Embryonic facial prominence (tissue), 1 donor: Measurements from ENCODE around the gene POC1B.

Source experiments
- DNase-seq: peaks from one replicate; pipeline ENCODE4 v3.0.0-alpha.2; 2016; ENCODE audit errors: extremely low spot score

POC1B gene

DNA sequence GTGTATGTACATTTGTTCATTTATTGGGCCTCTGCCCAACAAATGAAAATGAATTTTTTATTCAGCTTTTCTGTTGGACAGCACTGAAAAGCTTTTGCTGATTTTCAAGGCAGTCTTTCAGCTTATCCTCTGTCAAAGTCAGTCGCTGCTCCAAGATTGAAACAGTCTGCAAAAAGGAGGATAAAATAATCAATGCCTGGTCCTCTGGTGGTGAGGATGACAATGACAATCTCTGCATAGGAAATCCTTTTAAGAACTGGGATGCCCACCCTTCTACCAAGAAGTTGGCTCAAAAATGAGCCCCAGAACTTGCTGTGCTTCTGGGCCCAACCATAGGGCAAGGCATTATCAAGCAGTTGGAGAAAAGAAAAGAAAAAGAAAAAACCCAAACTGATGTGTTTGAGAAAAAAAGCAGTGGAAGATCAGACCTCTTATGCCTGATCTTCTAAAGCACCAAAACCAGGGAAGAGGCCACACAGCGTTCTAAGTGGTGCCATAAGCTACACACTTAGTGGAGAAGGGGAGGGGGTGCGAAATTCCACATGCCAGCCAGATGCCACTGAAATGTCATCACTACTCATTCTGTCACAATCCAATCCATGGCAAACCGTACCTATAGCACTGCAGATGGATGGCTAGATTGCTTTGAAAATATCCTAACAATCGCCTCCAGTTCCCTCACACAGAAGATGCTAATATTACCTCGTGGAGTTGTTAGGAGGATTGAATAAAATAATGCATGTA is 104.6 kb downstream of the POC1B start:
- no peak for DNase-seq

- no peak for DNase-seq
These were observed 107.5 kb downstream of the POC1B start for GRCh38 chr12:89418228-89418910.

DNA sequence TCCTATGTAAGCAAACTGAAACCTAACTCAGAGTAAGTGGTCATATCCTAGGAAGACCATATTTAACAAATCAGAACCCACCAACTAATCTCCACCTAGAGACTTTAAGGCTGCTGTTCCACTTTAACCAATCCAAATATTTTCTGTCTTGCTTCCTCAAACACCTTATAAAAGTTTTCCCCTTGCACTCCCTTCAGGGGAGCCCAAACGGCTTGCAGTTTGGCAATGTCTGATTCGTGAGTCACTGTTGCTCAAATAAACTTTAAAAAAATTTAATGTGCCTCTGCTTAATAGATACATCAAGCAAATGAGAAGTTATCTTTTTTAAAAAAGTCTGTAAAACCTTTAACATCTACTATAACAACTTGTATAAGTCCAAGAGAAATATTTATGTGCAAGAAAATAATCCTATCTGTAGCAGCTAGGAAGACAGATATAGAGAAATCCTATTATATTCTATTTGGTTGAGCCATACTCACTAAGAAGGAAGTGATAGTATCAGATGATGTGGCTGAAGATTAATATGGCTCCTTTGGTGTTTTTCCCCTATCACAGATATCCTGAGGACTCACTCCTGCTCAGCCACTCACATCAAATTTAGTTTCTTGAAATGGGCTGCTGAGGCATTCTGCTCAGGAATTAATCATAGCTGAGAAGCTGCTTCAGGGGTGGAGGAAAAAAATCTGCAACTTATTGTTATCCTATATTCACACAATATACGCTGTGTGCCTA is 108.4 kb downstream of the POC1B start:
- no peak for DNase-seq

GRCh38 chr12:89416049-89416792 is 109.6 kb downstream of the POC1B start:
- no peak for DNase-seq

GRCh38 chr12:89414851-89415250 is 111.0 kb downstream of the POC1B start:
- DNase-seq = no peak

DNA sequence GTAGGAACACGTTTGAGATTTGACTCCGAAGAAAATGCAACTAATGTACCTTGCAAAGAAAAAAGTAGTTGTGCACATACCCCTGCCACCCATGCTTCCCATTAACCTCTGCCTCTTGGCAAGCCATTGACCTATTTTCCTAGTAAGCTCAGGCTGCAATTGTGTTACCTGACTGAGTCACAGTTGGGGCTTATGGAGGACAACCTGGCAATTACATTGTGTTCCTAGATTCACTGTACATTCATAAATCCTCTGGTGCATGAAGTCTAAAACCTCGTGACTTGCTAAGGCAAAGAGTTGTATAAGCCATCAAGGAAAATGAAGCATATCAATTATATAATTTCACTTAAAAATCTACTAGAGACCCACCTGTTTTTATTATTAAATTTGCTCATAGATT is 111.5 kb downstream of the POC1B start:
- DNase-seq = no peak

DNA sequence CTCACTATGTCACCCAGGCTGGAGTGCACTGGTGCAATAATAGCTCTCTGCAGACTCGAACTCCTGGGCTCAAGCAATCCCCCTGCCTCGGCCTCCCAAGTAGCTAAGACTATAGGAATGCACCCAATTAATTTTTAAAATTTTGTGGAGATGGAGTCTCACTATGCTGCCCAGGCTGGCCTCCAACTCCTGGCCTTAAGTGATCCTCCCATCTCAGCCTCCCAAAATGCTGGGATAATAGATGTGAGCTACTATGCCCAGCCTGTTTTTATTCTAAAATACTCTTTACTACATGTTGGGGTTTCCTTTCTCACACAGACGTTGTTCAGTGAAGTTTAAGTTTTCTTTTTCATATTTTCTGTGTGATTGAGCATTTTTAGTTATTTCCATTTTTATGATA is 112.6 kb downstream of the POC1B start:
- no peak for DNase-seq

GRCh38 chr12:89412665-89413064 is 113.2 kb downstream of the POC1B start:
- DNase-seq = no peak

GRCh38 chr12:89411846-89412245 is 114.0 kb downstream of the POC1B start:
- DNase-seq = no peak

- no peak for DNase-seq
These were observed 114.6 kb downstream of the POC1B start for GRCh38 chr12:89411234-89411633.

DNA sequence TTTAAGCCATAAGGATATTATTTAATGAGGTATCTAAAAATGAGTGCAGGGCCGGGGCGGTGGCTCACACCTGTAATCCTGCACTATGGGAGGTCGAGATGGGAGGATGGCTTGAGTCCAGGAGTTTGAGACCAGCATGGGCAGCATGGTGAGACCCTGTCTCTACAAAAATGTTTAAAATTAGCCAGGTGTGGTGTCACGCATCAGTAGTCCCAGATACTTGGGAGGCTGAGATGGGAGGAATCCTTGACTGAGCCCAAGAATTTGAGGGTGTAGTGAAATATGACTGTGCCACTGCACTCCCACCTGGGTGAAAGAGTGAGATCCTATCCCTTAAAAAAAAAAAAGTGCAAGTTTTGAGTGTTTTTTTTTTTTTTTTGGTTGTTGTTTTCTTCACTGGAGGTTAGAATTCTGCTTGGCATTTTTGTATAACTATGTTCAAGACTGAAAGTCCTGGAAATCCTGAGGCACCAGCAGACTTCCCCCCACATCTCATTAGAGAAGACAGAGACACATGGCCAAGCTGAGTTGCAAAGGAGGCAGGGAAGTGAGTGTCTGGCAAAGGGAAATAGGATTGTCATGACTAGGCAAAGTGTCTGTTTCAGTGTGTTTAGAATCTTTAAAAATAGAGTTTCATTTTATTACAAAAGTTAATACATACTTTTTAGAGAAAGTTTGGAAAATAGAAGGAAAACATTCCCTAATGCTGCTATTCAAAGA is 120.1 kb downstream of the POC1B start:
- DNase-seq = no peak

GRCh38 chr12:89401433-89402058 is 124.3 kb downstream of the POC1B start:
- no peak for DNase-seq

GRCh38 chr12:89400415-89400814 is 125.4 kb downstream of the POC1B start:
- no peak for DNase-seq

- DNase-seq = no peak
These were observed 130.1 kb downstream of the POC1B start for GRCh38 chr12:89395712-89396111.

DNA sequence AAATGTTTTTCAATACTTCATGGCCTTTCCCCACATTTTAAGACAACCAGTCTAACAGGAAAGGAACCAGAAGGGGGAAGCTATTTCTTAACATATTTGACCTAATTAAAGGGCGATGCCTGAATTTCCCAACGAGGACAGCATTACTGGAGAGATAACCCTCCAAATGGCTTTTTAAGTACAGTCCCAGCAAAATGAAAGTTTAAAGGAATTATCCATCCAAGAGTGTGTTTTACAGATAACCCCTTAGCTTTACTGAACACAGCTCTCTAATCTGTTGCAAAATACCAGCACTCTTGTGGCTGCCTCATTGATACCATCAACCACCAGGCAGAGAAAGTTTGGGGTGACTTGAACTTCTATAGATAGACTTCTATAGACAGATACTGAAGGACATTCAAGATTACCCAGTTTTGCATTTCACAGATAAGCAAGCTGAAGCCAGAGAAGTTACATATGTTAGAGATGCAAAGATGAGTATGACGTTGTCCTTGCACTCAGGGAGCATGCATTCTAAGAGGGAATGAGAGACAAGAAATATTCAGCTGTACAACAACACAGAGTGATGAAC is 132.2 kb downstream of the POC1B start:
- DNase-seq = no peak

- DNase-seq = no peak
These were observed 133.5 kb downstream of the POC1B start for GRCh38 chr12:89392391-89392790.

DNA sequence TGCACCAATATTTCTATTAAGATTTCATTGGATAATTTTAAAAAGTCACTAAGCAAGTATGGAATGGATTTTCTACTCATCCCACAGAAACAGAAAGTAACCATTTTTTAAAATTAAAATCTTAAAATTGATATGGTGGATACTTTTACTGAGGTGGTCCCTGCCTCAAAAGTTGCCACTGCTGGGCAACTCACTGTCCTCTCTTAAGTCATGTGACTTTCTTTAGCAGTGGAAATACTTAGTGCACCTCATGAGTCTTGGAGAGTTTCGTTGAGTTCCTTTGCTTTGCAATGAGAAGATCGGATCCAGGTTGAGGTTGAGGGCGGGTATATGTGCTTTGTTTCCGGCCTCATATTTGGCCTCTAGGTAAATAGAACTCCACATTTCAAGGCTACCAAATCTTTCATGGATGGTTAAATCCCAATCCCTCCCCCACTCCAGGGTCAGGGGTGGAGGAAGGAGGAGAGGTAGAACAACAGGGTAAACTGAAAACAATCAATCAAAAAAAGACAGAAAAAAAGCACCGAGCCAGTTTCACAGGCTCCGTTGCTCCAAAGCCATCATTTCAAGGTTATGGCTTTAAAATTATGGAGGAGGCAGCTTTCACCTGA is 134.0 kb downstream of the POC1B start:
- DNase-seq = no peak

GRCh38 chr12:89390802-89391673 is 134.8 kb downstream of the POC1B start:
- no peak for DNase-seq
